B cell (primary cell): ENCODE data around the gene IGFBP7. TPM values are rescaled to one million over a fixed set of nuclear protein-coding genes. Genes with fewer than 3 reads are reported as not detected.

Experiments used
- ATAC-seq: fragments of 200-7000 bp; cut with Tn5 transposase; one replicate; pipeline ENCODE4 v1.10.0; 2021; ENCODE audit warnings: low read depth, mild to moderate bottlenecking, moderate number of reproducible peaks, moderate library complexity
- CTCF ChIA-PET: fragments of 350-600 bp; sonication (Branson Sonifier 250); formaldehyde crosslinking; loops from one replicate; lab custom pipeline; 2021; ENCODE audit warnings: antibody characterized with exemption, inconsistent platforms; lab: Charles Lee
- POLR2A ChIA-PET: fragments of 350-600 bp; sonication (Branson Sonifier 250); formaldehyde crosslinking; loops from one replicate; lab custom pipeline; 2021; ENCODE audit warnings: antibody characterized with exemption; lab: Charles Lee
- DNase-seq: peaks from one replicate; pipeline ENCODE4 v3.0.0; 2013
- H2AFZ ChIP-seq: 2 replicates; pipeline ENCODE4 v1.6.1; 2012; ENCODE audit warnings: mild to moderate bottlenecking, low read depth, low read length; ENCODE audit not compliant: insufficient read depth, poor library complexity, severe bottlenecking
- H3K27ac ChIP-seq, 2 donors: 1 replicate in 1 of 2; 2 replicates in 1 of 2; pipeline ENCODE4 v1.5.1; 2012 to 2013; ENCODE audit warnings: low read length in 2 of 2, mild to moderate bottlenecking in 2 of 2, moderate library complexity in 1 of 2
- H3K27me3 ChIP-seq, 4 experiments: fragments of 200-600 bp in 1 of 4; sonication (generic) in 1 of 4; replicated peaks in 1 of 4; 1 replicate in 2 of 4; 2 replicates in 2 of 4; pipeline versions ENCODE4 v1.6.1 to v1.7.0; 2013 to 2016; ENCODE audit warnings: low read length in 3 of 4, mild to moderate bottlenecking in 2 of 4, mixed read lengths in 1 of 4, moderate library complexity in 1 of 4; ENCODE audit not compliant: insufficient read depth in 4 of 4, control insufficient read depth in 3 of 4; ENCODE audit errors: control extremely low read depth in 1 of 4
- H3K36me3 ChIP-seq, 2 experiments: replicated peaks in 1 of 2; 1 replicate in 1 of 2; 2 replicates in 1 of 2; pipeline versions ENCODE4 v1.6.1 to v1.7.1; 2013; ENCODE audit warnings: low read length in 1 of 2; ENCODE audit not compliant: insufficient read depth in 2 of 2, control insufficient read depth in 1 of 2; ENCODE audit errors: control extremely low read depth in 1 of 2, extremely low read depth in 1 of 2
- H3K4me1 ChIP-seq, 2 donors: fragments of 200-600 bp in 1 of 2; sonication (generic) in 1 of 2; 1 replicate in 1 of 2; 2 replicates in 1 of 2; pipeline versions ENCODE4 v1.5.1 to v1.6.1; 2013 to 2017; ENCODE audit warnings: low read length in 2 of 2; ENCODE audit not compliant: control insufficient read depth in 2 of 2, insufficient read depth in 2 of 2
- H3K4me2 ChIP-seq: replicated peaks from 2 replicates; pipeline ENCODE3; 2012; ENCODE audit warnings: mild to moderate bottlenecking, low read depth, low read length; ENCODE audit not compliant: poor library complexity, severe bottlenecking
- H3K4me3 ChIP-seq, 5 experiments: fragments of 200-600 bp in 1 of 5; sonication (generic) in 1 of 5; 1 replicate in 3 of 5; 2 replicates in 2 of 5; pipeline versions ENCODE4 v1.5.1 to v1.7.0; 2011 to 2016; ENCODE audit warnings: low read length in 4 of 5, mild to moderate bottlenecking in 4 of 5, low read depth in 2 of 5, control low read depth in 1 of 5, moderate library complexity in 1 of 5; ENCODE audit not compliant: insufficient read depth in 1 of 5; ENCODE audit errors: control extremely low read depth in 1 of 5, extremely low read depth in 1 of 5
- H3K79me2 ChIP-seq: fragments of 200-600 bp; sonication (generic); one replicate; pipeline ENCODE4 v1.6.0; 2016; ENCODE audit warnings: low read length; ENCODE audit not compliant: control insufficient read depth, insufficient read depth
- H3K9ac ChIP-seq: fragments of 200-600 bp; sonication (generic); 2 replicates; pipeline ENCODE4 v1.6.1; 2017; ENCODE audit warnings: mild to moderate bottlenecking, low read length, moderate library complexity
- H3K9me3 ChIP-seq, 3 donors: one replicate each; pipeline versions ENCODE4 v1.6.1 to v1.7.1; 2013; ENCODE audit warnings: low read length in 2 of 3; ENCODE audit not compliant: control insufficient read depth in 2 of 3, insufficient read depth in 1 of 3; ENCODE audit errors: control extremely low read depth in 1 of 3
- H4K20me1 ChIP-seq: 2 replicates; pipeline ENCODE4 v1.6.0; 2012; ENCODE audit warnings: mild to moderate bottlenecking, low read length; ENCODE audit not compliant: insufficient read depth, control insufficient read depth, poor library complexity, severe bottlenecking
- H3K27ac Mint-ChIP-seq: one replicate; pipeline ENCODE4 v1.8.0; 2021; ENCODE audit warnings: mixed read lengths
- H3K27me3 Mint-ChIP-seq: one replicate; pipeline ENCODE4 v1.8.0; 2021; ENCODE audit warnings: mixed read lengths
- H3K4me1 Mint-ChIP-seq: one replicate; pipeline ENCODE4 v1.8.0; 2021; ENCODE audit warnings: mixed read lengths
- H3K4me3 Mint-ChIP-seq: one replicate; pipeline ENCODE4 v1.8.0; 2021; ENCODE audit warnings: mixed read lengths
- H3K9me3 Mint-ChIP-seq: one replicate; pipeline ENCODE4 v1.8.0; 2022; ENCODE audit warnings: mixed read lengths; ENCODE audit not compliant: insufficient read depth
- EZH2 ChIP-seq: IDR thresholded peaks from 2 replicates; pipeline ENCODE4 v1.6.1; 2012; ENCODE audit warnings: borderline replicate concordance, low read depth, mild to moderate bottlenecking, moderate library complexity, low read length; ENCODE audit not compliant: insufficient read depth, poor library complexity, severe bottlenecking
- WGBS: methylation state at CpG from one replicate; pipeline ENCODE4 v1.1.5; 2013; ENCODE audit warnings: missing lambda C conversion rate; ENCODE audit not compliant: insufficient coverage; 5-methylcytosine and 5-hydroxymethylcytosine counted together
- intact Hi-C: fragments of 100-400 bp; cut with micrococcal nuclease; formaldehyde crosslinking; loops from one replicate; pipeline ENCODE4 v1.10.0; 2022
- polyA plus RNA-seq: library from polyadenylated mRNA; depleted of rRNA; stranded (reverse); fragments of >200 nt; gene quantifications from 2 replicates; pipeline ENCODE4 v1.2.3, GENCODE V29; 2012
- total RNA-seq, 2 donors: library from RNA; stranded (reverse); fragments of 120-200 nt in 1 of 2; gene quantifications; 1 replicate in 1 of 2; 2 replicates in 1 of 2; pipeline versions ENCODE4 v1.2.3 to v1.2.4, GENCODE V29; 2013 to 2022
- TF ChIP-seq, protein P1 (sequence below): fragments of 200-600 bp; IDR thresholded peaks from one replicate; pipeline ENCODE4 v1.8.0; 2022; ENCODE audit warnings: antibody characterized with exemption, mild to moderate bottlenecking

Gene IGFBP7
- total and polyA plus RNA-seq, 2 donors (not counting 1 experiment from before 2014, with no cell fraction given), result 0.37 TPM; not detected in 1

DNA sequence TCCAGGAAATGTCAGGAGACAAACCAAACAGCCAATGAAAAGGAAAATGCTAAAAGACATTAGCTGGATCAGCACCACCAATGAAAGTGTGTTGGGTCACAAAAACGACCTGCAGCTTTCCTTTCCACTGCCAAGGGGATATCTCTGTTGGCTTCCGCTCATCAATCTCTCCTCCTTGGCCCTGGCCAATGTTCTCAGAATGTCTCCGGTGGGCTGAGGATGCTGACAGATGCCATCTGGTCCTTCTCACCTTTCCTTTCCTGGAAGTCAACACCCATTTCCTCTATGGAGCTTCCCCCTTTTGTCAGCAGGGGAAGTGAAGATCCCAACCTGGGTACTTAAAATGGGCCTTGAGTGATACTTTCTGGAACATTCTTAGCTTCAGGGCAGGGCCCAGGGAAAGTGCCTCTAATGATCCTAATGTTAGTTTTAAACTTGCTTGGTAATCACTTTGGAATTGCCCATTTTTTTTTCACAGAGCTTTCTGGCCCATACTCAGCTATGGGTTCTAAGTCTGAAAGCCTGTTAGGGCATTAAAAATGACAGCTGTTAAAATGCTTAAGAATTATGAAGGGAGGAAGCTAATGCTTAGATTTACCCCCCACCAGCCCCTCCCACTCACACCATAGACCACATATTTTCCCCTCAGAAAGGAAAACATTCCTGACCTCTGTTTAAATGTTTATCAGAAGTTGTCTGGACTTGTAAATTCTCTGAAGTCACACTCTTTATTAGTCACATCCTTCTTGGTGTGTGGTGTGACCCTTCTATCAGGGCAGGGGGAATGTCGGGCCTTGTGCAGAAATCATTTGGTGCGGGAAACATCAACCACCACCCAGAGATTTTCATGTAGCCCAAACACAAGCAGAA is 29.2 kb downstream of the IGFBP7 start:
- no peak overlapping the region for H3K9ac ChIP-seq
- 83% methylated on average over 3 of the region's 5 CpGs for WGBS
- no peak overlapping the region for H3K4me3 Mint-ChIP-seq

More for the DNA sequence above, 29.2 kb downstream of the IGFBP7 start:
- Histone ChIP-seq H3K79me2 (no peaks in the 10 kb centered on the region), H3K4me2 (no peak overlapping the region), H3K4me3 (no peak overlapping the region), H3K9me3 (no peaks in the 10 kb centered on the region), H2AFZ (no peak overlapping the region), H3K27me3 (no peaks in the 10 kb centered on the region), H3K4me1 (no peaks in the 10 kb centered on the region), H4K20me1 (no peaks in the 10 kb centered on the region), H3K27ac (no peak overlapping the region), H3K36me3 (no peaks in the 10 kb centered on the region)
- peaks cover 16% of the 10 kb centered on the region for H3K27me3 Mint-ChIP-seq
- ATAC-seq (no peak), DNase-seq (no peak)
- H3K9me3 Mint-ChIP-seq, result no peaks in the 10 kb centered on the region
- intact Hi-C loops, result no loop called here
- TF ChIP-seq, protein P1, sequence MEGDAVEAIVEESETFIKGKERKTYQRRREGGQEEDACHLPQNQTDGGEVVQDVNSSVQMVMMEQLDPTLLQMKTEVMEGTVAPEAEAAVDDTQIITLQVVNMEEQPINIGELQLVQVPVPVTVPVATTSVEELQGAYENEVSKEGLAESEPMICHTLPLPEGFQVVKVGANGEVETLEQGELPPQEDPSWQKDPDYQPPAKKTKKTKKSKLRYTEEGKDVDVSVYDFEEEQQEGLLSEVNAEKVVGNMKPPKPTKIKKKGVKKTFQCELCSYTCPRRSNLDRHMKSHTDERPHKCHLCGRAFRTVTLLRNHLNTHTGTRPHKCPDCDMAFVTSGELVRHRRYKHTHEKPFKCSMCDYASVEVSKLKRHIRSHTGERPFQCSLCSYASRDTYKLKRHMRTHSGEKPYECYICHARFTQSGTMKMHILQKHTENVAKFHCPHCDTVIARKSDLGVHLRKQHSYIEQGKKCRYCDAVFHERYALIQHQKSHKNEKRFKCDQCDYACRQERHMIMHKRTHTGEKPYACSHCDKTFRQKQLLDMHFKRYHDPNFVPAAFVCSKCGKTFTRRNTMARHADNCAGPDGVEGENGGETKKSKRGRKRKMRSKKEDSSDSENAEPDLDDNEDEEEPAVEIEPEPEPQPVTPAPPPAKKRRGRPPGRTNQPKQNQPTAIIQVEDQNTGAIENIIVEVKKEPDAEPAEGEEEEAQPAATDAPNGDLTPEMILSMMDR, result no peak
- no peak for TF ChIP-seq EZH2
- no peak overlapping the region for H3K27ac Mint-ChIP-seq
- no peaks in the 10 kb centered on the region for H3K4me1 Mint-ChIP-seq
- POLR2A ChIA-PET, result no interaction called here
- CTCF ChIA-PET, result interaction anchor here (0.7 kb wide), 1 partner anchor 198 kb away, joined by 3 read pairs; no protein-coding TSS in a partner anchor
